OCI-LY3 (cell line): Measurements from ENCODE around the gene PARG.

Source experiments
- H2AFZ ChIP-seq: fragments of 200-600, 300-600 bp; shearing (Covaris generic); 2 replicates; pipeline ENCODE4 v1.6.0; 2014; ENCODE audit warnings: antibody characterized with exemption, low read depth, low read length
- H3K27ac ChIP-seq: fragments of 200-600, 300-600 bp; sonication (generic); 2 replicates; pipeline ENCODE4 v1.5.1; 2014; ENCODE audit warnings: mild to moderate bottlenecking, low read length, moderate library complexity, mixed read lengths
- H3K27me3 ChIP-seq: fragments of 200-600, 300-600 bp; sonication (generic); 2 replicates; pipeline ENCODE4 v1.6.1; 2014; ENCODE audit warnings: low read depth, low read length, mixed read lengths
- H3K36me3 ChIP-seq: fragments of 200-600, 300-600 bp; sonication (generic); replicated peaks from 2 replicates; pipeline ENCODE3; 2014; ENCODE audit warnings: low read depth, low read length, mixed read lengths
- H3K4me1 ChIP-seq: fragments of 300-600, 200-600 bp; sonication (generic); 2 replicates; pipeline ENCODE4 v1.6.1; 2014; ENCODE audit warnings: low read length, mixed read lengths
- H3K4me2 ChIP-seq: fragments of 200-600, 300-600 bp; sonication (generic); 2 replicates; pipeline ENCODE4 v1.6.1; 2014; ENCODE audit warnings: low read length, mixed read lengths
- H3K4me3 ChIP-seq: fragments of 300-600, 200-600 bp; sonication (generic); 2 replicates; pipeline ENCODE4 v1.5.1; 2014; ENCODE audit warnings: antibody characterized with exemption, mild to moderate bottlenecking, low read length, moderate library complexity
- H3K79me2 ChIP-seq: fragments of 300-600, 200-600 bp; shearing (Covaris generic); 2 replicates; pipeline ENCODE4 v1.6.1; 2014; ENCODE audit warnings: mild to moderate bottlenecking, low read length, mixed read lengths
- H3K9ac ChIP-seq: fragments of 300-600, 200-600 bp; shearing (Covaris generic); 2 replicates; pipeline ENCODE4 v1.6.0; 2014; ENCODE audit warnings: mild to moderate bottlenecking, low read length, moderate library complexity
- H3K9me3 ChIP-seq: fragments of 200-600, 300-600 bp; shearing (Covaris generic); 2 replicates; pipeline ENCODE4 v1.6.1; 2014; ENCODE audit warnings: low read length, mixed read lengths; ENCODE audit not compliant: insufficient read depth
- H4K20me1 ChIP-seq: fragments of 200-600, 300-600 bp; sonication (generic); 2 replicates; pipeline ENCODE4 v1.6.1; 2016; ENCODE audit warnings: low read length, mixed read lengths; ENCODE audit not compliant: insufficient read depth
- CTCF ChIP-seq: fragments of 200-600, 300-600 bp; sonication (generic); IDR thresholded peaks from 2 replicates; pipeline ENCODE4 v1.5.1; 2014; ENCODE audit warnings: antibody characterized with exemption, low read length, low read depth
- EZH2phosphoT487 ChIP-seq: fragments of 200-600 bp; shearing (Covaris generic); IDR thresholded peaks from 2 replicates; pipeline ENCODE4 v1.6.1; 2018; ENCODE audit warnings: antibody characterized with exemption, mixed run types, low read depth

PARG gene

DNA sequence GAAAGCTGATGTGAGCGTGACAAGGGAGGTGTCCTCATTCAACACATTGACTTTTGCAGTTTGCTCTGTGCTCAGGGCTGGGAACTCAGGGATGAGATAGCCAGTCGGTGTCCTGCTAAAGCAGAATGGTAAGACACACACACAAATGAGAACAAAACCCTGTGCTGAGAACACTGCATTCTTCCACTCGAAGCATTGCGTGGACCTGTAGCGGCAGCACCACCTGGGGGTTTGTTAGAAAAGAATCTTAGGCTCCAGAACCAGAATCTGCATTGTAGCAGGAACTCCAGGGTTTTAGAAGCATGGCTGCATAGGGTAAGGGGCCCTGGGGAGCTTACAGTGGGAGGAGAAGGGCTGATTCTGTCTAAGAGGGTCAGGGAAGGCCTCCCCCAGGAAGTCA lies 158.2 kb downstream of the PARG start:
- no peaks in the 10 kb centered on the region for H3K79me2 ChIP-seq
- no peak overlapping the region for H3K4me2 ChIP-seq
- no peaks in the 10 kb centered on the region for H3K4me1 ChIP-seq
- TF ChIP-seq EZH2phosphoT487 (no peak), CTCF (no peak)
- H3K4me3 ChIP-seq, result no peak overlapping the region
- H3K9me3 ChIP-seq, result no peaks in the 10 kb centered on the region
- no peak overlapping the region for H3K27ac ChIP-seq
- H2AFZ ChIP-seq, result no peak overlapping the region
- H4K20me1 ChIP-seq, result no peaks in the 10 kb centered on the region
- H3K27me3 ChIP-seq, result no peaks in the 10 kb centered on the region
- no peaks in the 10 kb centered on the region for H3K36me3 ChIP-seq
- no peak overlapping the region for H3K9ac ChIP-seq

GRCh38 chr10:49781247-49781646 lies 160.6 kb downstream of the PARG start:
- Histone ChIP-seq H2AFZ (no peak overlapping the region), H3K27ac (no peak overlapping the region), H3K9ac (no peak overlapping the region), H3K9me3 (no peaks in the 10 kb centered on the region), H3K36me3 (no peaks in the 10 kb centered on the region), H3K79me2 (no peaks in the 10 kb centered on the region), H3K4me3 (no peak overlapping the region), H3K27me3 (no peaks in the 10 kb centered on the region), H3K4me2 (no peak overlapping the region), H4K20me1 (no peaks in the 10 kb centered on the region), H3K4me1 (no peaks in the 10 kb centered on the region)
- TF ChIP-seq EZH2phosphoT487 (no peak), CTCF (no peak)

DNA sequence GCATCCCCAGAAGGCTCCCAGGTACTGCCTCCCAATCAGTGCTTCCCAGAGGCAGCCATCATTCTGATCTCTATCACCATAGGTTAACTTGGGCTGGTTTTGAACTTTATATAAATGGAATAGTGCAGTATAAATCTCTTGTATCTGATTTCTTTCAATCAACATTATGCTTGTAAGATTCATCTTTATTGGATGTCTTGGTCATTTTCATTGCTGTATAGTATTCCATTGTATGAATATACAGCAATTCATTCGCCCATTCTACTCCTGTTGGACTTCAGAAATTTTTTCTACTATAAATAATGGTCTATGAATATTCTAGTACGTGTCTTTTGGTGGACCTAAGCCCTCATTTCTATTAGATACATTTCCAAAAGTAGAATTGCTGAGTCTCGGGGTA lies 163.6 kb downstream of the PARG start:
- Histone ChIP-seq H3K9ac (no peak overlapping the region), H3K4me2 (no peak overlapping the region), H3K27ac (no peak overlapping the region), H4K20me1 (no peaks in the 10 kb centered on the region), H3K4me1 (no peaks in the 10 kb centered on the region), H2AFZ (no peak overlapping the region), H3K9me3 (no peaks in the 10 kb centered on the region), H3K4me3 (no peak overlapping the region), H3K36me3 (no peaks in the 10 kb centered on the region), H3K27me3 (no peaks in the 10 kb centered on the region), H3K79me2 (no peaks in the 10 kb centered on the region)
- TF ChIP-seq EZH2phosphoT487, result no peak
- no peak for TF ChIP-seq CTCF

DNA sequence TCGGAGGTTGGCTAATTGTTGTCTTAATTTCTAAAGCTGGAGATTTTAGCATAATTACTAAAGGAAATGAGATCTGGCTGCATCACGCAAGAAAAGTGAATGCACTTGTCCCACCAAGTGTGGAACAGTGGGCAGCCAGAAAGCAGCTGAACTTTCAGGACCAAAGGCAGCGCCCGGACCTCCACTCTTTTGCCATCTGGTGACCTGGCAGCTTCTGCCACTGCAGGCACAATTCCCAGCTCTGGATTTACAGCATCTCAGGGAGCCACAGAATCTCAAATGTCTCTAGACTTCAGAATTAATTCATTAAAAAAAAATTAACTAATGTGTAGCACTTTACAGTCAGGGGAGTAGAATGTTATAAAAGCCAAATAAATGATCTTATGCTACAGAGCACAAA lies 165.0 kb downstream of the PARG start:
- H3K27ac ChIP-seq, result no peak overlapping the region
- H2AFZ ChIP-seq, result no peak overlapping the region
- no peaks in the 10 kb centered on the region for H3K27me3 ChIP-seq
- no peak overlapping the region for H3K4me2 ChIP-seq
- no peak for TF ChIP-seq CTCF
- TF ChIP-seq EZH2phosphoT487, result no peak
- H3K4me3 ChIP-seq, result no peak overlapping the region
- H3K4me1 ChIP-seq, result no peaks in the 10 kb centered on the region
- H4K20me1 ChIP-seq, result no peaks in the 10 kb centered on the region
- H3K36me3 ChIP-seq, result no peaks in the 10 kb centered on the region
- no peaks in the 10 kb centered on the region for H3K79me2 ChIP-seq
- H3K9me3 ChIP-seq, result no peaks in the 10 kb centered on the region
- no peak overlapping the region for H3K9ac ChIP-seq
